Testis (tissue), 5 donors: ENCODE data around the gene TUNAR. TPM values are rescaled to one million over a fixed set of nuclear protein-coding genes. Genes with fewer than 3 reads are reported as not detected.

ENCODE experiments used
- DNase-seq: peaks from one replicate; pipeline ENCODE4 v3.0.0-alpha.2; 2019
- H3K27ac ChIP-seq, 2 donors: fragments of 200-600 bp; sonication (generic); one replicate each; pipeline ENCODE4 v1.5.1; 2019
- H3K27me3 ChIP-seq: fragments of 200-600 bp; sonication (generic); one replicate; pipeline ENCODE4 v1.5.1; 2019
- H3K36me3 ChIP-seq: fragments of 200-600 bp; sonication (generic); one replicate; pipeline ENCODE4 v1.5.1; 2017; ENCODE audit warnings: low read depth; ENCODE audit errors: missing control alignments
- H3K4me1 ChIP-seq: fragments of 200-600 bp; sonication (generic); one replicate; pipeline ENCODE4 v1.5.1; 2019
- H3K4me3 ChIP-seq, 2 donors: fragments of 200-600 bp; sonication (generic); one replicate each; pipeline ENCODE4 v1.5.1; 2017 to 2019
- H3K9me3 ChIP-seq: fragments of 200-600 bp; sonication (generic); one replicate; pipeline ENCODE4 v1.5.1; 2017
- POLR2A ChIP-seq: fragments of 450-650 bp; IDR thresholded peaks from one replicate; pipeline ENCODE4 v1.6.1; 2017; ENCODE audit warnings: antibody characterized with exemption, mild to moderate bottlenecking, moderate library complexity
- WGBS, 2 donors: methylation state at CpG; one replicate each; pipeline ENCODE4 v1.1.5; 2018; 5-methylcytosine and 5-hydroxymethylcytosine counted together
- intact Hi-C: fragments of 100-400 bp; cut with DNase I; formaldehyde crosslinking; loops from one replicate; pipeline ENCODE4 v1.15.1; 2023; ENCODE audit warnings: low total_unique reads
- long read RNA-seq, 2 donors: transcript quantifications; one replicate each; lab custom pipeline, GENCODE V29; 2026
- polyA plus RNA-seq: library from polyadenylated mRNA; stranded (reverse); fragments of 350-450 nt; fragmentation: Illumina TruSeq; extraction: RNeasy Lipid Tissue Mini Kit (QIAGEN cat#74804); gene quantifications from one replicate; pipeline ENCODE4 v1.2.3, GENCODE V29; 2014; ENCODE audit warnings: low read depth, low replicate concordance; ENCODE audit not compliant: insufficient read depth
- total RNA-seq, 2 donors: library from RNA; depleted of rRNA; stranded (reverse); fragments of >200 nt; gene quantifications; one replicate each; pipeline ENCODE4 v1.2.3, GENCODE V29; 2016
- TF ChIP-seq, protein P1 (sequence below), 3 experiments: fragments of 450-650 bp in 2 of 3; fragments of 200-600 bp in 1 of 3; sonication (generic) in 1 of 3; IDR thresholded peaks; one replicate each; pipeline ENCODE4 v1.5.1; 2016 to 2019; ENCODE audit warnings: antibody characterized with exemption in 3 of 3, mild to moderate bottlenecking in 2 of 3, moderate library complexity in 1 of 3

The TUNAR gene
- 1 to 10 TPM; 3.9 to 4.2 TPM for total RNA-seq
- 2.3 TPM for polyA plus RNA-seq
- long read RNA-seq, donor 1, partial matches to known transcripts: 0 of 1 reads
- long read RNA-seq, donor 1, other reads (novel, unspliced or antisense): 0 of 1 reads
- long read RNA-seq, donor 2, partial matches to known transcripts: 0 of 2 reads
- long read RNA-seq, donor 2, other reads (novel, unspliced or antisense): 0 of 2 reads

DNA sequence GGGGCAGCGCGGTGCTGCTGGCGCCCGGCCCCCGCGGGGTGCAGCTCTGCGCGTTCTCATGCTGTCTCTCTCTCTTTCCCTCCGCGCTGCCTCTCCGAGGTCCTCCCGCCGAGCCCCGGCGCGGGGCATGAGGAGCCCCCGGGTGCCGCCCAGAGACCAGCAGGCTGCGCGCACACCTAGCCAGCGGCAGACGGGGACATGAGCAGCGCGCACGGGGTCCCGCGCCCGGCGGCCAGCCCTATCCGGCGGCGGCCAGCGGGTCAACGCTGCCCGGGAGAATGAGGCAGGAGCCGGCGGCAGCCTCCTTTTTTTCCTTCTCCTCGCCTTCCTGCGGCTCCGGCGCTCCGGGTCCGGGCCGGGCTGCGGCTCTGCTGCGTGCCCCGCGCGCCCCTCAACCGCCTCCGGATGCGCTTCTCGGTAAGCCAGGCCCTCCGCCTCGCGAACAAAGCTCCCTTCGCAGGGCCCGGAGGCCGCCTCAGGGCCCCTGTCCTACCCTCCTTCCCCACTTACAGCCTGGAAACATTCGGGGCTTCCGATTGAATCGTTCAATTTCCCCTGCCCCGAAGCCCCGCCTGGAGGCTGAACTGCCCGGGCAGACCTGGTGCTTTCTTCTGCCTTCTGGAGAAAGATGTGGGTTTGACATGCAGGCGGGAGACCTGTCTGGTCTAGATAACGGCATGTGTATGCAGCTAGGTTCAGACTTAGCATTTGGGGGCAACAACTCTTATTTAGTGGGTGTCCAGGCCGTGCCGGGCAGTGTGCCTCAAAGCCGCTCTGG, at the start of gene TUNAR:
TSS of gene TUNAR (plus strand) at position 72 of the 778 bp plus-strand sequence.
- H3K27ac ChIP-seq: no peak within 1 kb of the TSS
- 2% methylated on average over 70 of the region's 70 CpGs; no CpG with 5 or more reads in 1 of the 2 donors for WGBS, 2 donors
- peak; percentile 54 for DNase-seq
- H3K4me1 ChIP-seq: no peaks in the 10 kb centered on the region
- no peaks in the 10 kb centered on the region for H3K9me3 ChIP-seq
- peak within 1 kb of the TSS; percentile 44 to 49 for H3K4me3 ChIP-seq
- TF ChIP-seq, protein P1, sequence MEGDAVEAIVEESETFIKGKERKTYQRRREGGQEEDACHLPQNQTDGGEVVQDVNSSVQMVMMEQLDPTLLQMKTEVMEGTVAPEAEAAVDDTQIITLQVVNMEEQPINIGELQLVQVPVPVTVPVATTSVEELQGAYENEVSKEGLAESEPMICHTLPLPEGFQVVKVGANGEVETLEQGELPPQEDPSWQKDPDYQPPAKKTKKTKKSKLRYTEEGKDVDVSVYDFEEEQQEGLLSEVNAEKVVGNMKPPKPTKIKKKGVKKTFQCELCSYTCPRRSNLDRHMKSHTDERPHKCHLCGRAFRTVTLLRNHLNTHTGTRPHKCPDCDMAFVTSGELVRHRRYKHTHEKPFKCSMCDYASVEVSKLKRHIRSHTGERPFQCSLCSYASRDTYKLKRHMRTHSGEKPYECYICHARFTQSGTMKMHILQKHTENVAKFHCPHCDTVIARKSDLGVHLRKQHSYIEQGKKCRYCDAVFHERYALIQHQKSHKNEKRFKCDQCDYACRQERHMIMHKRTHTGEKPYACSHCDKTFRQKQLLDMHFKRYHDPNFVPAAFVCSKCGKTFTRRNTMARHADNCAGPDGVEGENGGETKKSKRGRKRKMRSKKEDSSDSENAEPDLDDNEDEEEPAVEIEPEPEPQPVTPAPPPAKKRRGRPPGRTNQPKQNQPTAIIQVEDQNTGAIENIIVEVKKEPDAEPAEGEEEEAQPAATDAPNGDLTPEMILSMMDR (IDR thresholded peaks at IDR 0.05): peak in 1 of 3 experiments; percentile 45
- no peak for TF ChIP-seq POLR2A
- no peaks in the 10 kb centered on the region for H3K27me3 ChIP-seq
- no peaks in the 10 kb centered on the region for H3K36me3 ChIP-seq
- intact Hi-C loops: no loop called here

DNA sequence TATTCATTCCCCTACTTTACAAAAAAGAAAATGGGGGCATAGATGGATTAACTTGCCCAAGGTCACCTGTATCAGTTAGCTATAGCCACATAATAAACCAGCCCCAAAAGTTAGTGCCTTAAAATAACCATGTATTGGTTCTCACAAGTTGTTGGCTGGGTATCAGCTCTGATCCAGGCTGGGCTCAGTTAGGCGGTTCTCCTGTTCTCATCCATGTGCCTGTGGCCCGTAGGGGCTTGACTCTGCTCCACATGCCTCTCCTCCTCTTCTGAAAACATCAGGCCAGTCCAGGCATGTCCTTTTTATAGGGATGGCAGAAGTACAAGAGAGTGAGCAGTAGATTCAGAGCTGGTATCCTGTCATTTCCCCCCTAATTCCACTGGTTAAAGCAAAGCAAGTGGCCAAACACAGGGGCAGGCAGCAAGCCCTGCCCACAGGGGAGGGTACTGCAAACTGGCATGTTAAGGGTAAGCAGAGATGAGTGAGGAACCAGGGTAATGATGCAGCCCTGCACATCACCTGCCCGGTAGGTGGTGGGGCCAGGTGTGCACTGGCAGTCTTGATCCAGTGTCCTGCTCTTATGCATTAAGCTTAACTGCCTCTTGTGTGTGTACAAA, 47.9 kb upstream of the TUNAR start:
- no peak overlapping the region for H3K4me3 ChIP-seq
- 64 to 81% methylated on average over 3 of the region's 3 CpGs for WGBS, 2 donors
- no peaks in the 10 kb centered on the region for H3K36me3 ChIP-seq
- intact Hi-C loops: no loop called here
- no peak for TF ChIP-seq POLR2A
- TF ChIP-seq, protein P1 (IDR thresholded peaks at IDR 0.05): no peak
- H3K27ac ChIP-seq: no peak overlapping the region
- H3K9me3 ChIP-seq: no peaks in the 10 kb centered on the region
- no peak for DNase-seq
- H3K4me1 ChIP-seq: no peaks in the 10 kb centered on the region
- no peaks in the 10 kb centered on the region for H3K27me3 ChIP-seq

DNA sequence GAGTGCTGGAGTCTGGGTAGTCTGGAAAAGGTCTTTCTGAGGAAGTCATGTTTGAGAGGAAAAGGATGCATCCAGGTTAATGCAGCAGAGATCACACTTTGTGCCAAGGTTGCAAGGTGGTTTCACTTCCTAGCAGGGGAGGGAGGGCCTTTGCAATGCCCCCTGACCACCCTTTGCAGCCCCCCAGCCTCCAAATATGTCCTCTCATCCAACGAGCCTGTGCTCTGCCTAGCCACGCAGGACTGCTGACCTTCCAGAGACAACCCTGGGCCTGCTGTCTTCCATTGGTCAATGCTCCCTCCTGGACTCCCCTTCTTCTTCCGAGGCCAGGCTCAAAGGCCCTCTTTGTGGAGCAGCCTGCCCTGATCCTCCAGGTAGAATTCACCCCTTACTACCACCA, 47.3 kb upstream of the TUNAR start:
- no peak overlapping the region for H3K4me3 ChIP-seq
- WGBS, 2 donors: 80 to 87% methylated on average over 3 of the region's 3 CpGs
- no peak for DNase-seq
- H3K27ac ChIP-seq: no peak overlapping the region
- H3K36me3 ChIP-seq: no peaks in the 10 kb centered on the region
- intact Hi-C loops: no loop called here
- TF ChIP-seq, protein P1 (IDR thresholded peaks at IDR 0.05): no peak
- no peak for TF ChIP-seq POLR2A
- H3K4me1 ChIP-seq: no peaks in the 10 kb centered on the region
- H3K9me3 ChIP-seq: no peaks in the 10 kb centered on the region
- H3K27me3 ChIP-seq: no peaks in the 10 kb centered on the region

DNA sequence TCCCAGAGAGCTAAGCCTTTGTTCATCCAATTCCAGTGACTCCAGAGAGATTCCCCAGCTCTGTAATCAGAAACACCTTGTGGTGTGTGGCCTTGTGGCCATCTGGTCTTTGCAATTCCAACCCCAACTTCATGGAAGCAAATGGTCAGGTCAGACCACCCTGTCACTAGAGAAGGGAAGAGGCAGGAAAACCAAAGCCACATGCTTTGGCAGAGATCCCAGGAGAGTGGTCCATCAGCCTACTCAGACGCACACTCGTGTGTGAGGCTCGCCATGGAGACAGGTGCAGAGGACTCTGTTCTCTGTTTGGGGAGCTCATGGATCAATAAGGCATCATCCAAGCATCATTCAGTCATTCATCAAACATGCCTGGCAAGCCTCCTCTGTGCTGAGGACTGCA, 46.2 kb upstream of the TUNAR start:
- intact Hi-C loops: no loop called here
- H3K27ac ChIP-seq: no peak overlapping the region
- no peaks in the 10 kb centered on the region for H3K9me3 ChIP-seq
- no peaks in the 10 kb centered on the region for H3K36me3 ChIP-seq
- WGBS, 2 donors: 33% methylated on average over 3 of the region's 3 CpGs; no CpG with 5 or more reads in 1 of the 2 donors
- TF ChIP-seq, protein P1 (IDR thresholded peaks at IDR 0.05): no peak
- TF ChIP-seq POLR2A: no peak
- no peak overlapping the region for H3K4me3 ChIP-seq
- H3K27me3 ChIP-seq: no peaks in the 10 kb centered on the region
- DNase-seq: no peak
- H3K4me1 ChIP-seq: no peaks in the 10 kb centered on the region
